OCI-LY1 (cell line): Measurements from ENCODE around the gene SNRK.

ENCODE experiments used
- H2AFZ ChIP-seq: fragments of 200-600 bp; sonication (generic), shearing (Covaris generic); 2 replicates; pipeline ENCODE4 v1.6.0; 2014; ENCODE audit warnings: antibody characterized with exemption, mild to moderate bottlenecking, low read length
- H3F3A ChIP-seq: fragments of 200-600 bp; sonication (generic), shearing (Covaris generic); 2 replicates; pipeline ENCODE4 v1.6.0; 2014; ENCODE audit warnings: mild to moderate bottlenecking, antibody characterized with exemption, low read length, moderate library complexity; ENCODE audit not compliant: insufficient read depth
- H3K27ac ChIP-seq: fragments of 200-600 bp; sonication (generic); 2 replicates; pipeline ENCODE4 v1.5.1; 2014; ENCODE audit warnings: low read length, mixed run types, mild to moderate bottlenecking, low read depth; ENCODE audit not compliant: poor library complexity, severe bottlenecking
- H3K27me3 ChIP-seq: fragments of 200-600 bp; sonication (generic); 2 replicates; pipeline ENCODE4 v1.6.0; 2014; ENCODE audit warnings: antibody characterized with exemption, mild to moderate bottlenecking, low read length, moderate library complexity; ENCODE audit not compliant: insufficient read depth
- H3K36me3 ChIP-seq: fragments of 200-600 bp; sonication (generic); 2 replicates; pipeline ENCODE4 v1.6.1; 2014; ENCODE audit warnings: mild to moderate bottlenecking, antibody characterized with exemption, low read length, moderate library complexity, mixed read lengths; ENCODE audit not compliant: insufficient read depth
- H3K4me1 ChIP-seq: fragments of 200-600 bp; sonication (generic); 2 replicates; pipeline ENCODE4 v1.5.1; 2014; ENCODE audit warnings: mild to moderate bottlenecking, low read length, moderate library complexity; ENCODE audit not compliant: insufficient read depth, severe bottlenecking
- H3K4me2 ChIP-seq: fragments of 200-600 bp; sonication (generic), shearing (Covaris generic); 2 replicates; pipeline ENCODE4 v1.6.1; 2014; ENCODE audit warnings: low read length
- H3K4me3 ChIP-seq: fragments of 200-600 bp; sonication (generic); 2 replicates; pipeline ENCODE4 v1.5.1; 2014; ENCODE audit warnings: low read length, low read depth, mild to moderate bottlenecking, mixed read lengths; ENCODE audit not compliant: poor library complexity, severe bottlenecking
- H3K79me2 ChIP-seq: fragments of 200-600 bp; shearing (Covaris generic); 2 replicates; pipeline ENCODE4 v1.6.1; 2016; ENCODE audit warnings: mixed run types, low read length, mixed read lengths; ENCODE audit not compliant: insufficient read depth
- H3K9ac ChIP-seq: fragments of 200-600 bp; sonication (generic), shearing (Covaris generic); 2 replicates; pipeline ENCODE4 v1.6.1; 2014; ENCODE audit warnings: mild to moderate bottlenecking, low read length, mixed read lengths
- H3K9me2 ChIP-seq: fragments of 200-600 bp; sonication (generic), shearing (Covaris generic); 2 replicates; pipeline ENCODE4 v1.6.1; 2014; ENCODE audit warnings: low read depth, mild to moderate bottlenecking, low read length, mixed read lengths
- H3K9me3 ChIP-seq: fragments of 200-600 bp; shearing (Covaris generic); 2 replicates; pipeline ENCODE4 v1.6.1; 2014; ENCODE audit warnings: low read length, mixed read lengths
- H4K20me1 ChIP-seq: fragments of 200-600 bp; sonication (generic), shearing (Covaris generic); 2 replicates; pipeline ENCODE4 v1.6.0; 2016; ENCODE audit warnings: mild to moderate bottlenecking, low read length; ENCODE audit not compliant: insufficient read depth
- CTCF ChIP-seq: fragments of 200-600 bp; sonication (generic), shearing (Covaris generic); IDR thresholded peaks from 2 replicates; pipeline ENCODE4 v1.5.1; 2017; ENCODE audit warnings: mild to moderate bottlenecking, antibody characterized with exemption, low read length, moderate library complexity, mixed read lengths
- EZH2 ChIP-seq: fragments of 200-600 bp; sonication (generic), shearing (Covaris generic); IDR thresholded peaks from 2 replicates; pipeline ENCODE4 v1.8.0; 2017; ENCODE audit warnings: borderline replicate concordance, mixed run types, mild to moderate bottlenecking, antibody characterized with exemption, low read length, moderate library complexity, mixed read lengths

Gene SNRK

GRCh38 chr3:43266451-43266850 is 19.9 kb upstream of the SNRK start:
- no peak overlapping the region for H3K27ac ChIP-seq
- H3K9me3 ChIP-seq, result no peaks in the 10 kb centered on the region
- H3F3A ChIP-seq, result no peaks in the 10 kb centered on the region
- no peaks in the 10 kb centered on the region for H3K27me3 ChIP-seq
- TF ChIP-seq EZH2 (no peak), CTCF (no peak)
- H3K9ac ChIP-seq, result no peak overlapping the region
- H3K4me1 ChIP-seq, result no peaks in the 10 kb centered on the region
- H2AFZ ChIP-seq, result no peak overlapping the region
- no peaks in the 10 kb centered on the region for H3K79me2 ChIP-seq
- H4K20me1 ChIP-seq, result no peaks in the 10 kb centered on the region
- H3K4me3 ChIP-seq, result no peak overlapping the region
- no peaks in the 10 kb centered on the region for H3K9me2 ChIP-seq
- no peaks in the 10 kb centered on the region for H3K36me3 ChIP-seq
- H3K4me2 ChIP-seq, result no peak overlapping the region

- no peak for TF ChIP-seq CTCF
- TF ChIP-seq EZH2, result no peak
- Histone ChIP-seq H3K4me1 (no peaks in the 10 kb centered on the region), H3K9me2 (no peaks in the 10 kb centered on the region)
Measured at GRCh38 chr3:43266995-43267394, 19.3 kb upstream of the SNRK start.

GRCh38 chr3:43268636-43269035 is 17.7 kb upstream of the SNRK start:
- no peaks in the 10 kb centered on the region for H4K20me1 ChIP-seq
- no peaks in the 10 kb centered on the region for H3K9me2 ChIP-seq
- H3K27me3 ChIP-seq, result no peaks in the 10 kb centered on the region
- TF ChIP-seq CTCF, result no peak
- no peak for TF ChIP-seq EZH2
- no peaks in the 10 kb centered on the region for H3K79me2 ChIP-seq
- no peaks in the 10 kb centered on the region for H3K9me3 ChIP-seq
- H3K4me3 ChIP-seq, result no peak overlapping the region
- no peak overlapping the region for H3K4me2 ChIP-seq
- no peaks in the 10 kb centered on the region for H3K4me1 ChIP-seq
- no peak overlapping the region for H2AFZ ChIP-seq
- no peak overlapping the region for H3K27ac ChIP-seq
- H3K9ac ChIP-seq, result no peak overlapping the region
- H3F3A ChIP-seq, result no peaks in the 10 kb centered on the region
- no peaks in the 10 kb centered on the region for H3K36me3 ChIP-seq

More at GRCh38 chr3:43266995-43267394, 19.3 kb upstream of the SNRK start:
- H3F3A ChIP-seq, result no peaks in the 10 kb centered on the region
- H3K9ac ChIP-seq, result no peak overlapping the region
- no peak overlapping the region for H3K27ac ChIP-seq
- no peak overlapping the region for H3K4me2 ChIP-seq
- H3K27me3 ChIP-seq, result no peaks in the 10 kb centered on the region
- no peak overlapping the region for H3K4me3 ChIP-seq
- H2AFZ ChIP-seq, result no peak overlapping the region
- no peaks in the 10 kb centered on the region for H3K79me2 ChIP-seq
- H3K9me3 ChIP-seq, result no peaks in the 10 kb centered on the region
- H3K36me3 ChIP-seq, result no peaks in the 10 kb centered on the region
- no peaks in the 10 kb centered on the region for H4K20me1 ChIP-seq
